NB4 (cell line): ENCODE results near the gene GRID2.

Source experiments
- MAX ChIP-seq: IDR thresholded peaks from 2 replicates; pipeline ENCODE4 v1.6.1; 2011; ENCODE audit warnings: low read depth, low read length
- MYC ChIP-seq: IDR thresholded peaks from 2 replicates; pipeline ENCODE4 v1.6.1; 2011; ENCODE audit warnings: low read depth, low read length
- POLR2A ChIP-seq: IDR thresholded peaks from 2 replicates; pipeline ENCODE4 v1.6.1; 2011; ENCODE audit warnings: mild to moderate bottlenecking; ENCODE audit not compliant: insufficient read length; ENCODE audit errors: extremely low read depth
- TF ChIP-seq, protein P1 (sequence below): IDR thresholded peaks from one replicate; pipeline ENCODE4 v1.5.1; 2012; ENCODE audit warnings: low read depth, low read length

- TF ChIP-seq, protein P1, sequence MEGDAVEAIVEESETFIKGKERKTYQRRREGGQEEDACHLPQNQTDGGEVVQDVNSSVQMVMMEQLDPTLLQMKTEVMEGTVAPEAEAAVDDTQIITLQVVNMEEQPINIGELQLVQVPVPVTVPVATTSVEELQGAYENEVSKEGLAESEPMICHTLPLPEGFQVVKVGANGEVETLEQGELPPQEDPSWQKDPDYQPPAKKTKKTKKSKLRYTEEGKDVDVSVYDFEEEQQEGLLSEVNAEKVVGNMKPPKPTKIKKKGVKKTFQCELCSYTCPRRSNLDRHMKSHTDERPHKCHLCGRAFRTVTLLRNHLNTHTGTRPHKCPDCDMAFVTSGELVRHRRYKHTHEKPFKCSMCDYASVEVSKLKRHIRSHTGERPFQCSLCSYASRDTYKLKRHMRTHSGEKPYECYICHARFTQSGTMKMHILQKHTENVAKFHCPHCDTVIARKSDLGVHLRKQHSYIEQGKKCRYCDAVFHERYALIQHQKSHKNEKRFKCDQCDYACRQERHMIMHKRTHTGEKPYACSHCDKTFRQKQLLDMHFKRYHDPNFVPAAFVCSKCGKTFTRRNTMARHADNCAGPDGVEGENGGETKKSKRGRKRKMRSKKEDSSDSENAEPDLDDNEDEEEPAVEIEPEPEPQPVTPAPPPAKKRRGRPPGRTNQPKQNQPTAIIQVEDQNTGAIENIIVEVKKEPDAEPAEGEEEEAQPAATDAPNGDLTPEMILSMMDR: no peak
- TF ChIP-seq POLR2A (no peak), MAX (no peak), MYC (no peak)
Measured at GRCh38 chr4:92952426-92952825, 648.7 kb downstream of the GRID2 start.
